HTR-8/SVneo (cell line): ENCODE data around the gene LRRC3.
A peak's percentile ranks its signal among the peaks of the same experiment; 100 is the strongest.

Experiments used
- DNase-seq: peaks from one replicate; pipeline ENCODE4 v3.0.0; 2011; ENCODE audit warnings: low spot score, mixed read lengths; ENCODE audit not compliant: insufficient read length
- FAIRE-seq: peaks from 2 replicates; lab custom pipeline; 2011; peaks lifted over from hg19 to GRCh38; lab: Jason Lieb, UNC

The LRRC3 gene

GRCh38 chr21:44507673-44508425 is 52.5 kb downstream of the LRRC3 start:
- FAIRE-seq (no peak), DNase-seq (no peak)

- FAIRE-seq, result no peak
- DNase-seq, result no peak
Measured at GRCh38 chr21:44508426-44508710, 53.1 kb downstream of the LRRC3 start.

- DNase-seq (no peak), FAIRE-seq (no peak)
Measured at GRCh38 chr21:44508711-44509445, 53.6 kb downstream of the LRRC3 start.

GRCh38 chr21:44509539-44509938 is 54.2 kb downstream of the LRRC3 start:
- FAIRE-seq (no peak), DNase-seq (no peak)

DNA sequence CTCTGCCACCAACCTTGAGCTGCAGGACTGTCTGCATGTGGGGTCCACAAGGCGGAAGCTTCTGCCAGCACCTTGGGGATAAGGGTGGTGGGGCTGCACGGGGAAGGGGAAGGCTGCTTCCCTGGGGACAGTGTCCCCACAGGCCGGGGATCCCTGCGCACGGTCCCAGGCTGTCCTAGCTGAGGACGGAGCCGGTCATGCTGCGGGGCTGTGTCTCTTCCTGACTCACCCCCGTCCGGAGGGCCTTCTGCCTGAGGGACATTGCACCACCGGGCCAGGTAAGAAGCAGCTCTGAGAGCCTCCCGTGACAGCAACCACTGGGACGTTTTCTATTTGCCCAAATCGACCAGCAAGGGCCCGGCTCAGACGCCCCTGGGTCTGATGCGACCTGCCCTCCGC is 54.8 kb downstream of the LRRC3 start:
- DNase-seq, result no peak
- FAIRE-seq, result no peak

GRCh38 chr21:44510508-44511218 is 55.4 kb downstream of the LRRC3 start:
- peak; percentile 81 for FAIRE-seq
- peak; percentile 74 for DNase-seq

GRCh38 chr21:44511219-44511937 is 56.1 kb downstream of the LRRC3 start:
- FAIRE-seq, result peak; percentile 93

More at GRCh38 chr21:44511219-44511937, 56.1 kb downstream of the LRRC3 start:
- no peak for DNase-seq
